Kasumi-1 (cell line): ENCODE data around the gene ST7L.

Experiments used
- DNase-seq, 2 experiments: peaks; one replicate each; lab custom pipeline; 2025; lab: John Stamatoyannopoulos, UW

Gene ST7L

DNA sequence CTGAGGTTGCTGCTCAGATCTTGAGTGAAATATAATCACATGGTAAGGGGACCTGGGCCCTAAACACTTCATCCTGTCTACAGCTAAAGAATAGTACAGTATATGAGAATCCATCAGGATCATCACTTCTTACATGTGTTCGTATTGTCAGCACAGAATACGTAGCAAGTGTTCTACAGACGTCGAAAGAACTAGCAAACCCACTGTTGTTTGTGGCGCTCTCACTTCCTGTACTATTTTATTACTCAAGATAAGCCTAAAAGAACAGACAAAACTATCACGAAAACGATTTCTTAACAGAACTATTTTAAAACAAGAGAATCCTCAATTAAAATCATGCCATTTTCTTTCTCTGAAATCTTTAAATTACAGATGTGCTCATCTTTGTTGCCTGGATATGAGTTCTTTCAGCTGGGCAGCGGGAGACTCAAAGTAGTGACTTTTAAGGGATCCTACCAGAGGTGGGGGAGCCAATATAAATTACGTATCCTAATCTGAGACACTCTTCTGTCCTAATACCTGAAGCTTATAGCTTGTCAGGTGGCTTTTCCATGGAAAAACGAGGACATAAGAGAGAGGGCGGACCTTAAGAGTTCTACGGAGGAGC lies 724 bp downstream of the ST7L start:
- DNase-seq, result peak; percentile 45 to 53

DNA sequence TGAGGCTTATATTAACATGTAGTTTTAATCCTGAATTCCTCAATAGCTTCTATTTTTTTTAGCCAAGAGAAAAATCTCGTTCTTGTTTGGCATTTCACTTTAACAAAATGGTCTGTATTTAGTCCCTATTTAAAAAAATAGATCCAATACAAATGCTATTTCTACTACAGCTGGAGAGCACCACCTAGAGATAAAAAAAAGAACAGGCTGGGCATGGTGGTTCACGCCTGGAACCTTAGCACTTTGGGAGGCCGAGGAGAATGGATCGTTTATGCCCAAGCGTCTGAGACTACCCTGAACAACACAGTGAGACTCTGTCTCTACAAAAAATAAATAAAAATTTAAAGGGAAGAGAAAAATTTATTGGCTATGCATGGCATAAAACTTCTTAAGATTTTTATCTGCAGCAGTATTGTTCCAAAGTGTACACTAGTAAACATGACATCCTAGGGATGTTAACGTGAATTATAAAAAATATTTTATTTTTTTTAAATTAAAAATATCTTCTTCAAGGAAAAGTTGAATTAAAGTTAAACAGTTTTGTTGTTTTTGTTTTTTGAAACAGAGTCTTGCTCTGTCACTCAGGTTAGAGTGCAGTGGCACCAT lies 4.4 kb downstream of the ST7L start:
- peak; percentile 62 to 76 for DNase-seq

DNA sequence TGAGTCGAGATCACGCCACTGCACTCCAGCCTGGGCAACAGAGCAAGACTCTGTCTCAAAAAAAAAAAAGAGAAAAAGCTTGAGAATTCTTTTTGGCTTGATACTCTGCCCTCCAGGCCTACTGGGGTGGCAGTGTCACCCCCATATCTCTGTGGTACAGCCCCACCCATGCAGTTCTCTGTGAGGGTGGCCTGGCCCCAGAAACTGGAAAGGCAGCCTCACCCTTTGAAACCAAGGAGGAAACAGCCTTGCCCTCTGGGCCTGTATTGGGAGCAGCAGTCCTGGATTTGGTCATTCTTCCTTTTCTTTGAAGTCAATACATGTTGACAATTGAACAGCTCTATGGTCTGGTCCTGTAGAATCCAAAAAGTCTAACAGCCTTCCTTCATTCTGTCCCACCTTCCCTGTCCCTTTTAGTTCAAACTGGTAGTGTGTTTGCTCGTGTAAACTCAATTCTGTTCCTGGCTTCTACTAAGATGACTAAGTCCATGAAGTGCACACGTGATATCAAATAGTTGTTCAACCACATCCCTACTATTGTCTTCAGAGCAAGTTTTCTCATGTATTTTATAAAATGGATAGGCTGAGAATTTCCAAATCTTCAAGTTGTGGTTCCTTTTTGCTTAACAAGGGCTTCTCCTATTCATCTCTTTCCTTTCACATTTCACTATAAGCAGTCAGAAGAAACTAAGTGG lies 13.2 kb downstream of the ST7L start:
- no peak for DNase-seq

DNA sequence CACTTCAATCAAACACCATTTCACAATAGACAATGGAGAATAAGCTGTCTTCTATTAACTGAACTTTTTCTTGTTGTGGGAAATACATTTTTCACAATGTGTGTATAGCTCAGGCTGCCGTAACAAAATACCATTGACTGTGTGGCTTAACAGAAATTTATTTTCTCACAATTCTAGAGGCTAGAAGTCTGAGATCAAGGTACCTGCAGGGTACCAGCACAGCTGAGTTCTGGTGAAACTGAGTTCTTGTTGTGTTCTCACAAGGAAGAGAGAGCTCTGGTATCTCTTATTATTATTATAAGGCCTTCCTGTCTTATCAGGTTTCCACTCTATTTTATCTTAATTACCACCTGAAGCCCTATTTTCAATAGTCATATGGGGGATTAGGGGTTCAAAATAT lies 15.4 kb downstream of the ST7L start:
- DNase-seq, result no peak

DNA sequence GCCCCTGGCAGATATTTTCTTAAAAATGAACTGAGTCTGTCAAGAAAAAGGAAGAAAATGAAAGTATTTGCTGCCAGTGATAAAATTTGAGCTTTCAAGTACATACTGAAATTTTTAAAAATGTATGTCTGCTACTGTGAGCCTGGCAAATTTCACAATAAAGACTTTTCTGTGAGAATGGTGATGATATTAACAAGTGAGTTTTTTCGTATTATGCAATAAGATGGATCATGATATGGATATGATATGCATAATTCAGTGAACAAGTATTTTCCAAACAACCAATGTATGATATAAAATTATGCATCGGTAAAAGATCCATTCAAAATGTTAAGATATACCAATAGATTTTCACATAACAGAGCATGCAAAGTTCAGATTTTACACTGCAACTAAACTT lies 15.9 kb downstream of the ST7L start:
- DNase-seq, result no peak

DNA sequence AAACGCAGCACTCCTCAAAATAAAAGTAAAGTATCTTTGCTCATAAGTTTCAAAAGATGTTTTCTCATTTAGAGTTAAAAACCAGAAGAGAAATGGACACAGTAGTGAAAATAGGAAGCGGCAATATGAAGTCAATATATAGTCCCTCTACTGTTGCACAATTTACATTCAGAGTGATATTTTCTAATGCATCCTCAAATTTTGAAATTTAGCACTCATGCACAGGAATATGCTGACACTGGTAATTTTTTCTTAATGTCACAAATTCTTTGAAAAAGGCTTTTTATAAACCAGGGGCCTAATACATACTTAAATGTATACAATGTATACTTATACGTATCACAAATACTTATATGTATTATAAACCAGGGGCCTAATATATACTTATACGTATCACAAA lies 19.5 kb downstream of the ST7L start:
- no peak for DNase-seq

DNA sequence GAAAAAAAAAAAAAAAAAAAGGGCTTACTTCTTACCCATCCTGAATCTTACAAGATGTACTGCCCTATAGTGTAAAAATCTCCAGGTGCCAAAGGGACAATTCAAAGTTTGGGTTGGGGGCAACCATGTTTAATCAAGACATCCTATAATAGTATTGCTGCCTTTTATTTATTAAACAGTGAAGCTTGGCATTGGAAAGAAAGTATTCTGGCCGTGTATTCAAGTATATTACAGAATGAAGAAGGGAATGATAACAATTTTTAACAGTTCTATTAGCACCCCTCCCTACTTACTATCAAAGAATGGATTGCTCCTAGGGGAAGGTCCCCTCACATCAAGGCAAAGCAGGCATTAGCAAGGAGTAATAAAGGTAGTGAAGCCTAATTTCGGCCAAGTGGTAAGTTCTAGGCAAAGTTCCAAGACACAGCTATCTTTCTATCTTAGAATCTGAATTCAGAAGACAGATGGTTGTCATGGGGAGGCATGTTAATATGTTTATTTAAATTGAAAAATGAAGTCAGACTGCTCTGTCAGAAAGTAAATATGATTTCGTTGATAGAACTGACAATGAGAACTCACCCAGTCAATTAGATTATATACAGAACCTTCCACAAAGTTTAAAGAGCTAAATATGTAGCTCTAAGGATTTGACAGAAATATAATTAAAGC lies 24.6 kb downstream of the ST7L start:
- DNase-seq, result no peak

DNA sequence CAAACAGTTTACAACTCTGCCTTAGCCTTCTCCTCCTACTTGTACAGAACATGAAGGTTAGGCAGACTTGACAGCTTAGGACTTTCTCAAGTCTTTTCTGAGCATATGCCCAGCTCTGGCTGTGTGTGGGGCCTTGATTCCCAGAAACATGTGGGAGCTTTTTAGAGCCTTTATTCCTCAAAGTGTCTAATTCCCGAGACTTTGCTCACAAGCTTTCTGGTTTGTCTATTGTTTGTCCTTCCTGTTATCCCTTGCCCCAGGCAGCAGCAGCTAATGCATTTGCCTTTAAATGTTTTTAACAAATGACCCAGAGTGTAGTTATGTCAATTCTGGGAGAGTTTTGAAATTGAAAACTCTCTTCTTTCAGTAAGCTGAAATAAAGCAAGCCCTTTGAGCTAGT lies 29.2 kb downstream of the ST7L start:
- DNase-seq, result no peak

DNA sequence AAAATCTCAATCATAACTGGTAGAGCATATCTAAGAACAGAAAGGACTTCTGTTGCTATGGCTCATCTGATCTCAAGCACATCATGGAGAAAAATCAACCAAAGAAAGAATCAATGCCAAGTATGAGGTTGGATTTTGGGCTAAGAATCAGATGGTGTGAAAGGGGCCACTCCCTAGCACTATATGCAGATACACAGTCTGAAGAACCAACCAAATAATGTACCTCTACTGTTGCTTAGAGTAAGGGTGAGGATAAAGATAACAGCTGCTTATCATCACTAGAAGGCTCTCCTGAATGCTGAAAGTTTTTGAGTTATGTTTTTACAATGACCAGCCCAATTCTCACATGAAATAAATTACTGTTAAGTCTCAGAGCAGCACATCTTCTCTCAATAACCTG lies 35.6 kb downstream of the ST7L start:
- DNase-seq, result no peak

DNA sequence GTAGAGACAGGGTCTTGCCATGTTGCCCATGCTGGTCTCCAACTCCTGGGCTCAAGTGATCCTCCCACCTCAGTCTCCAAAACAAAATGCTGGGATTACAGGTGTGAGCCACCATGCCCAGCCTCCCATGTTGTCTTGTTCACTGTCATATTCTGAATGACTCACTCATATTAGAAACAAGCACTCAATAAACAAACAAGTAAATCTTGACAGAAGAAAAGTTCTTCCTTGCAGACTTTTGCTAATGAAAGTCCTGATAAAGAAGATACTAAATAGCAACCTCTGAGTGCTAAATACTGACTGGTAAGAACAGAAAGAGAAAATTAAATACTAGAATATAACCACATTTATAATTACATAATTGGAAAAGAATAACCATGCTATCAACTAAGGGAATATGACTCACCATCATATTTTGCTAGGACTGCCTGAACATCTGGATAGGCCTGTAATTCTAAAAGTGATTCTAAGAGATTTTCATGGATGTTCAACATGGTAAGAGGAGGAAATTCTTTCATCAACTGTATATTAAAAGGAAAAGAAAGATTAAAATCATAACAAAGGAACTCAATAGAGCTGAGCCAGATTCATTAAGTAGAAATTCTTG lies 37.3 kb downstream of the ST7L start:
- DNase-seq, result no peak

DNA sequence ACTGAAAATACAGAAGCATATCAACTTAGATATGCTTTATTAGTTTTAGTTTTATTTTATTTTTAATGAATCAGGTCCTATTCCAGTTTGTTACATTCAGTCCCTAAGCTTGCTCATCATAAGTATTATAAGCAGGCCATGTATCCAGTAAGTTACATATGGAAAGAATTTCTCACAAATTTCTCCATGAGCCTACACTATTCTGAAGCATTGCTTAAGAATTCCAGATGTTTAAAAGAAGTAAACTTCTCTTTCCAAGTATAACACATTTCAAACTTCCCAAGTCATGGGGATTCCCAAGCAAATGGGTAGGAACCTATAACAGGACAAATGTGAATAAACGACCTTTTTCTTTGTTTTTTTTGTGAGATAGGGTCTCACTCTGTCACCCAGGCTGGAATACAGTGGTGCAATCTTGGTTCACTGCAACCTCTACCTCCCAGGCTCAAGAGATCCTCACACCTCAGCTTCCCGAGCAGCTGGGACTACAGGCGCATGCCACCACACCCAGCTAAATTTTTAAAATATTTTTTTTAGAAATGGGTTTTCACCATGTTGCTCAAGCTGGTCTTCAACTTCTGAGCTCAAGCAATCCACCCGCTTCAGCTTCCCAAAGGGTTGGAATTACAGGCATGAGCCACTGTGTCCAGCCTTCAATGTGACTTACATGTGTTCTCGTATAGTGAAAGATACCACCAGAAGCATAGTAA lies 39.0 kb downstream of the ST7L start:
- no peak for DNase-seq

DNA sequence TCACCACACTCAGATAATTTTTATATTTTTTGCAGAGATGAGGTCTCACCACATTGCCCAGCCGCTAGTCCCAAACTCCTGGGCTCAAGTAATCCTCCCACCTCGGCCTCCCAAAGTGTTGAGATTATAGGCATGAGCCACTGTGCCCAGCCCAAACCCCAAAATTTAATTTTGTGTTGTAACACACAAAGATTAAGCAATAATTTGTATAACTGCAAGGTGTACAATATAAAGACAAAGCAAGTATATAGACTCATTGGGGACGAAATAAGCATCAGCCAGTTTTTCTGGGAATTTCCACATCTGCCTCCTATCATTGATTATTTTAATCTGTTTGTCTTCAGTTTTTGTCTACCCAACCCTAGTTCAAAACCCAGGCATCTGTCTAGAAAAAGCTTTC lies 42.7 kb downstream of the ST7L start:
- no peak for DNase-seq

DNA sequence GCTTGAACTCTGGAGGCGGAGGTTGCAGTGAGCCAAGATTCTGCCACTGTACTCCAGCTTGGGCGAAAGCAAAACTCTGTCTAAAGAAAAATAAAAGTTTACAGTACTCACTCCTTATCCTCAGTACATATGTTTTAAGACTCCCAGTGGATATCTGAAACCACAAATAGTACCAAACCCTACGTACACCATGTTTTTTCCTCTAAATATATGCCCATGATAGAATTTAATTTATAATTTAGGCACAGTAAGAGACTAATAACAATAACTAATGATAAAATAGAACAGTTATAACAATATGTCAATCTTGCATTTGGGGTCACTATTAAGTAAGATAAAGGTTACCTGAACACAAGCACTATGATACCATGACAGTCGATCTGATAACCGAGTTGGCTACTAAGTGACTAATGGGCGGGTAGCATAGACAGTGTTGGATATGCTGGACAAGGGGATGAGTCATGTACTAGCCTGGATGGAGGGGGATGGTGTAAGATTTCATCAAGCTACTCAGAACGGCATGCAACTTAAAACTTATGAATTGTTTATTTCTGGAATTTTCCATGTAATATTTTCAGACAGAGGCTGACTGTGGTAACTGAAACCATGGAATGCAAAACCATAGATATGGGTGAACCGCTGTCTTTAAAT lies 43.7 kb downstream of the ST7L start:
- DNase-seq, result no peak

DNA sequence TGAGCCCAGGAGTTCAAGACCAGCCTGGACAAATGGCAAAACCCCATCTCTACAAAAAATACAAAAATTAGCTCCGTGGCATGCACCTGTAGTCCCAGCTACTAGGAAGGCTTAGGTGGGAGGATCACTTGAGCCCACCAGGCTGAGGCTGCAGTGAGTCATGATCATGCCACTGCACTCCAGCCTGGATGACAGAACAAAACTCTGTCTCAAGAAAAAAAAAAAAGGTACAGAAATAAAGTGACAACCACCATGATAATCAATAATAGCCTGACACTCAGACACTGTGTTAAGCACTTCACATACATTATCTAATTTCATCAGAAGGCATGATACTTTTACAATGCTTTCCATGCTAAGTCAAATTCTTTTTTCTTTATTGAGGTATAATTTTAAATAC lies 53.1 kb downstream of the ST7L start:
- no peak for DNase-seq

DNA sequence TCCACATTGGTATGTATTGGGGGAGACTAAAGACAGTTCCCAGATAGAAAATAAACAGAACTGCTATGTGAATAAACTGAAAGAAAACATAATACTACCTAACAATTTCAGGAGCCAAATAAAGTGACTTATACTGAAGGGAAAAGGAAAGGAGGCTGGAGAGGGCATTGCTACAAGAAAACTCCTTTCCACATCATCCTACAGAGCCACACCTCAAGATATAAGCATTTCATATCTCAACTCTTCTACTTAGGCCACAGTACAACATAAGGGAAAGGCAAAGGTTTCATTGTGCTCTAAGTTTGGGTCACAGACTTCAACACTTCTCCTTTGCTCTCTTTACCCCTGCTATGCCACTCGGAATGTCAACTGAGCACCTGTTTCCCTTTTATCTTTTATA lies 54.9 kb downstream of the ST7L start:
- DNase-seq, result no peak

DNA sequence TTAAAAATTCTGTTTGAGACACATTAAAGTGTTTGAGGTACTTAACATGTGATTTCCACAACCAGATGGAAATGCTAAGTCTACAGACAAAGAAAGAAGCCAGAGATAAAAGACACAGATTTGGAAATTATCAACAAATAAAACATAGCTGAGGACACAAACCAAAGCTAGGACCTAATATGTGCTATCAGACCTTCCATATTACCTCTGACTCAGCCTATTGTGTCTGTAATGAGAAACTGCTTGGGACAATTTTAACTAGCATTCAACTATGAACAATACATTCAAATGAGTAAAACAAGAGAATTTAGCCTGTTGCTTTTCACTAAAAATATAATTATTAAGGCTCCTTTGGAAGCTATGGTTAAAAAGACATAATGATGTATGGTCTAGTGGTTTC lies 55.6 kb downstream of the ST7L start:
- no peak for DNase-seq

DNA sequence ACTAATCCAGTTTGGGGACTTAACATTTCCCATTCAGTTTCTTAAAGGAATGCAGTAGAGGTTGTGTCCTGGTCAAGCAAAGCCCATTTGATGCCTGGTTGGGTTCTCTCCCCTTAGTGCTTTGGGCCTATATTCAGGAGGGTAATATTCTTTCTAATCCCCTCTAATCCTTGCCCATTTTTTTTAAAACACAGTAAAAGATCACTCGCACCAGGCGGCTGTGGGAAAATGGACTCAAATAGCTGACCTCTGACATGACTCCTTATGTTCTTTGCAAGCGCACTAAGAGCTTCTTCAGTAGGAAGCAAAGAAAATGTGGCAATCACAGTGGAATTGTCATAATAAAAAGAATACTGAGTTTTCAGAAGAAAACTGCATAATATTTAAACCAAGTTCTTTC lies 60.3 kb downstream of the ST7L start:
- DNase-seq, result no peak

DNA sequence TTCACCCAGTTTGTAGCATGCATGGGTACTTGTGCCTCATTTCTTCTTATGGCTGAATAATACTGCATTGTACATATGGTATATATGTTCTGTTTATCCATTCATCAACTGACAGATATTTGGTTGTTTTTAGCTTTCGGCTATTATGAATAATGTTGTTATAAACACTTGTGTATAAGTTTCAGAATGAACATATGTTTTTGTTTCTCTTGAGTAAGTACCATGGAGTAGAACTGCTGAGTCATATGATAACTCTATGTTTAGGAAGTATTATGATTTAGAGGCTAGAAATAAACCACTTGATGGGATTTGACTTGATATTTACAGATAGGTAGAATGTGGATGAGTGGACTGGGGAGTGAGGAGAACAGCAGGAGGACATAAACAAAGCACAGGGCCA lies 61.6 kb downstream of the ST7L start:
- DNase-seq, result no peak

DNA sequence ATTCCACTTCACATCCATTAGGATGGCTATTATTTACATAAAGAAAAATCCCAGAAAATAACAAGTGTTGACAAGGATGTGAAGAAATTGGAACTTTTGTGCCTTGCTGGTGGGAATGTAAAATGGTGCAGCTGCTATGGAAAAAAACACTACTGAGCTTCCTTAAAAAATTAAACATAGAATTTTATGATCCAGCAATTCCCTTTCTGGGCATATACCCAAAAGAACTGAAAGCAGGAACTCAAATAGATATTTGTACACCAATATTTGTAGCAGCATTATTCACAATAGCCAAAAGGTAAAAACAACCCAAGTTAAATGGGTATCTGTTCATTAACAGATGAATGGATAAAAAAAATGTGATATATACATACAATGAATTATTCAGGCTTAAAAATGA lies 64.5 kb downstream of the ST7L start:
- DNase-seq, result no peak

DNA sequence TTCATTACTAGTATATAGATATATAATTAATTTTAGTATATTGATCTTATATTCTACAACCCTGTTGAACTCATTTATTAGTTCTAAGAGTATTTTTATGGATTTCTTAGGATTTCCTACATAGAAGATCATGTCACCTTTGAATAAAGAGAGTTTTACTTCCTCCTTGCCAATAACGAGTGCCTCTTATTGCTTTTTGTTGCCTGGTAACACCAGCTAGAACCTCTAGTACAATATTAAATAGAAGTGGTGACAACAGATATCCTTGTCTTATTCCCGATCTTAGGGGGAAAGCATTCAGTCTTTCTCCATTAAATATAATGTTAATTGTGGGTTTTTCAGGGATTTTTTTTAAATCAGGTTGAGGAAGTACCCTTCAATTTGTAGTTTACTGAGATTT lies 69.4 kb downstream of the ST7L start:
- DNase-seq, result no peak

DNA sequence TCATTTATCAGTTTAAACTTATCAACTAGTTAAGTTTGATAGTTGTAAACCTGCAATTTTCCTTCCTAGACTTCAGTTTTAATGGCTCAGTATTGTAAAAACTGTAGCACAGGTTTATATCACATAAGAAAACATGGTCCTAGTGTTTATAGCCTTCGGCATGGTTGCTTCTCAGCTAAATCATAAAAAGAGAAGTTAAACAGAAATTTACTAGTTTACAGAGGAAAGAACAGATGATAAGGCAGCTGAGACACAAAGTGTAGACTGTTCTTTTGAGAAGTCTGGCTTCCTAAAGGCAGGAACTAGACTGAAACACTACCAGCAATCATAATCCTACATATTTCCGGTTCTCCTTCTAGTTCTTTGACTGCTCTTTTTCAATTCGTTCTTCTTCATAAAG lies 70.4 kb downstream of the ST7L start:
- peak in 1 of 2 experiments; percentile 16 for DNase-seq

DNA sequence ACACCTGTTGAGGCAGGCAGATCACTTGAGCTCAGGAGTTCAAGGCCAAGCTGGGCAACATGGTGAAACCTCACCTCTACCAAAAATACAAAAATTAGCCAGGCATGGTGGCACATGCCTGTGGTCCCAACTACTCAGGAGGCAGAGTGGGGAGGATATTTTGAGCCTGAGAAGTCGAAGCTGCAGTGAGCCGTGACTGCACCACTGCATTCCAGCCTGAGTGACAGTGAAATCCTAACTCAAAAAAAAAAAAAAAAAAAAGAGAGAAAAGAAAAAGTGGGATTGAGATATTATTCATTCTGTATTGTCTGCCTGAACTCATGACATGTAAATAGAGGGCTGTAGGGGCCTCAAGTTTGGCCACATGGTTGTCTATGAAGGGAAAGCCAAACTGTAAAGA lies 72.9 kb downstream of the ST7L start:
- DNase-seq, result no peak
